Astrocyte of the cerebellum (primary cell): Measurements from ENCODE around the gene MLIP.

Experiments
- DNase-seq: peaks from one replicate; pipeline ENCODE4 v3.0.0-alpha.2; 2011; ENCODE audit warnings: low read depth
- H3K4me3 ChIP-seq: 2 replicates; pipeline ENCODE4 v1.5.1; 2011; ENCODE audit warnings: mild to moderate bottlenecking, low read depth, low read length, moderate library complexity
- in situ Hi-C: cut with HindIII; loops from 2 replicates; pipeline ENCODE4 v1.10.0; 2017; ENCODE audit warnings: low sequenced_read_pairs
- TF ChIP-seq, protein P1 (sequence below): IDR thresholded peaks from 2 replicates; pipeline ENCODE4 v1.5.1; 2012; ENCODE audit warnings: low read length, low read depth, moderate library complexity, mild to moderate bottlenecking; ENCODE audit errors: missing control alignments

Gene MLIP

DNA sequence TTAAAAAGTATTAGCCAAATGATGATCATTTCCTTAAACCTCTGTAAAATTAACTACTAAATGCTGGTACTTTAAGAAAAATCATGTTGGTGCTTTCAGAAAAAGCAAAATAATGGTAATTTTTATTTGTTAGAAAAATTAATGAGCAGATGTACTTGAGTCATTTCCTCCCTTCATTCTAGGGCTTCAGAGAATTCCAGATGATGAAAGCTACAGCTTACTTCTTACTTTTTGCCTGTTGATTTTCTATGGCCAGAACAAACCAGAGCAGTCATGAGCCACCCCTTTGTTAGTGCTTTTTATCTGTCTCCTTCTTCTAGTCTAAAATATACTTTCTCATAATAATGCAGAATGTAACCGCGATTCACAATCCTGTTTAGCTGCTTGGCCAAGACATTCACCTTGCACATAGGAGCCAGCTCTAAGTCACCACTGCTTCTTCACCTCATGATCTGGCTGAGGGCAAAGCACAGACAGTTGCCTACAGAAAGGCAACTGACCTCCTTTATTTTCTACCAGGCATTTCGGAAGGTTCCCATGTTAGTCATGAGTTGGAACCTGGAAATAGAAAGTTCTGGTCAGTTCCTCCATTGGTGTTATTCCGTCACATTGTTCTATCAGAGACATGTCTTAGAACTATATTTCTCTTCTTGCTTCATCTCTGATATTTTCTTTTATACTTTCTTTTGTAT lies 153.5 kb downstream of the MLIP start:
- TF ChIP-seq, protein P1, sequence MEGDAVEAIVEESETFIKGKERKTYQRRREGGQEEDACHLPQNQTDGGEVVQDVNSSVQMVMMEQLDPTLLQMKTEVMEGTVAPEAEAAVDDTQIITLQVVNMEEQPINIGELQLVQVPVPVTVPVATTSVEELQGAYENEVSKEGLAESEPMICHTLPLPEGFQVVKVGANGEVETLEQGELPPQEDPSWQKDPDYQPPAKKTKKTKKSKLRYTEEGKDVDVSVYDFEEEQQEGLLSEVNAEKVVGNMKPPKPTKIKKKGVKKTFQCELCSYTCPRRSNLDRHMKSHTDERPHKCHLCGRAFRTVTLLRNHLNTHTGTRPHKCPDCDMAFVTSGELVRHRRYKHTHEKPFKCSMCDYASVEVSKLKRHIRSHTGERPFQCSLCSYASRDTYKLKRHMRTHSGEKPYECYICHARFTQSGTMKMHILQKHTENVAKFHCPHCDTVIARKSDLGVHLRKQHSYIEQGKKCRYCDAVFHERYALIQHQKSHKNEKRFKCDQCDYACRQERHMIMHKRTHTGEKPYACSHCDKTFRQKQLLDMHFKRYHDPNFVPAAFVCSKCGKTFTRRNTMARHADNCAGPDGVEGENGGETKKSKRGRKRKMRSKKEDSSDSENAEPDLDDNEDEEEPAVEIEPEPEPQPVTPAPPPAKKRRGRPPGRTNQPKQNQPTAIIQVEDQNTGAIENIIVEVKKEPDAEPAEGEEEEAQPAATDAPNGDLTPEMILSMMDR = no peak
- H3K4me3 ChIP-seq = no peak overlapping the region
- no peak for DNase-seq
- in situ Hi-C loops = no loop called here

DNA sequence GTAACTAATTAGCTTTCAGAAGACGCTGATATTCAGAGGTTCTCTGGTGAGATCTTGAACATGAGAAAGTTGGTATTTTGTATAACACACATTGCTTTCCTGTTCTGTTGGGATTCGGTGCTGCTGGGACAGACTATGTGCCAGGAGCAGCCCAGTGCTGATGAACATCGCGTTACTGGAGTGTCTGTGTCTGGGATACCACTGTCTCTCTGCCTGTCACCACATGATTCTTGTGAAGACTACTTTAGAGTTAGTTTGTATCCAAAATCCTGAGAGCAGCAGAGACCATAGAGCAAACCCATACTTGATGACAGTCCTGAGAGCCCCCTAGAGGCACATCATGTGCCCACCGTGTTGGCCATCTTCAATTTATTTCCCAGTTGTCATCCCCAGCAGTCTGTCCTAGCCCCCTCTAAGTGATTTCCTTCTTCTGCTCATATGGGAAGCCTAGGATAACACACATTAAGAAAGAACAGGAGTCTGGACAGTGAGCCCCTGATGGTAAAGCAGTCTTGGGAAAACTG lies 155.2 kb downstream of the MLIP start:
- TF ChIP-seq, protein P1 = no peak
- no peak overlapping the region for H3K4me3 ChIP-seq
- in situ Hi-C loops = no loop called here
- no peak for DNase-seq

DNA sequence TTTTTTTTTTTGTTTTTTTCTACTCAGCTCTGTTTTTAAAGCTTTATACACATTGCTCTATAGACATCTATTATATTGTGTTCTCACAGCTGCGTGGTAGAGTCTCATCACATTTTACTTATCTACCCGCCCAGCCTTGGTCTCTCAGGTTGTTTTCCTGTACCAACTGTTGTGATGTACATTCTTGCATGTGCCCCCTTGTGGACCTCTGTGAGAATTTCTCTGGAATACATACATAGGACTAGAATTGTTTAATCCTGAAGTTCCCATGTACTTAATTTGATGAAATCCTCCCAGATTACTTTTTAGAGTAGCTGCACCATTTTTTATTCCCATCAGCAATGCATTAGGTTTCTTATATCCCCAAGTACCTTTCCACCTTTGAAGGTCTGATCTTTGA lies 156.6 kb downstream of the MLIP start:
- in situ Hi-C loops = no loop called here
- TF ChIP-seq, protein P1 = peak; percentile 47
- H3K4me3 ChIP-seq = no peak overlapping the region
- no peak for DNase-seq

DNA sequence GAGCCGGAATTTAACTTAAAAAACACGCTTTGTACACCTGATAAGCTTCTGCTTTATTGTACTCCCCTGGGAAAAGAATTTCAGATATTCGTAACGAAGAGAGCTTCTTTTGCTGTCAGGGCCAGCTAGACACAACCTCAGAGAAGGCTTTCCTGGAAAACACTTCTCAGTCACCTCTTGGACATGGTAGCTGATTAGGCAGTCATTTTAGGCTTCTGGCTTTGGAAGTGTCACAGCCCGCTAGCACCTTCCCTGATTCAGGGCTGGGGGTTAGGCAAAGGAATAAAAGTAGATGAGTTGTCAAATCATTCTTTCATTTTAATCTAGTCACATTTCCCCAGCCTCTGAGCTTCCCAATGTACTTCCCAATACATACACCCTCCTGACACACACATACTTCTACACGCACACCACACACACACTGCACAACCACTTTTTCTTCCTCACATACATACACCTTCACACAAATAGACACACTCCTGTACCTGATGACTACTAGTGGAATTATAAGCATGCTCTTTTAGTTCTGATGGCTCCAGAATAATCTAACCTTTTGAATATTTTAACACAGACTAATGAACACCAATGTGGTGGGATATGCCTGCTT lies 162.1 kb downstream of the MLIP start:
- no peak overlapping the region for H3K4me3 ChIP-seq
- in situ Hi-C loops = loop anchor here (5.0 kb wide), 1 partner anchor 44 kb away; no protein-coding TSS in a partner anchor
- TF ChIP-seq, protein P1 = no peak
- DNase-seq = no peak

DNA sequence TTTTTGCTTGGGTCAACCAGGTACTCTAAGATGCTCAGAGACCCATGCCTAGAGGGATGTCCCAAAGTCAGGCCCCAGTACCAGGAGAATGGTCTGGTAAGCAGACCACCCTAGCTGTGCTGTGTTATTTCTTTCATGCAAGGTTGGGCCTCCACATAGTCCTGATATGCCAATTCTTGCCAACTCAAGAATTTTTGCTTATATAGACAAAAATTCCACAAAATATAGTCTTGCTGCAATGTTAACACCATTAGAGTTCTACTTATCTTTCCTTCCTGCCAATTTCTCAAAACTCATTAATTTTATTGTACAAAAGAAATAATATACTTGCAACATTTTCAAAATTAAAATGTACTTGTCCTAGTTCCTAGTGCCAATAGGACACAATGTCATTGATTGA lies 163.1 kb downstream of the MLIP start:
- H3K4me3 ChIP-seq = no peak overlapping the region
- TF ChIP-seq, protein P1 = no peak
- no peak for DNase-seq
- in situ Hi-C loops = loop anchor here (5.0 kb wide), 1 partner anchor 43 kb away; no protein-coding TSS in a partner anchor

DNA sequence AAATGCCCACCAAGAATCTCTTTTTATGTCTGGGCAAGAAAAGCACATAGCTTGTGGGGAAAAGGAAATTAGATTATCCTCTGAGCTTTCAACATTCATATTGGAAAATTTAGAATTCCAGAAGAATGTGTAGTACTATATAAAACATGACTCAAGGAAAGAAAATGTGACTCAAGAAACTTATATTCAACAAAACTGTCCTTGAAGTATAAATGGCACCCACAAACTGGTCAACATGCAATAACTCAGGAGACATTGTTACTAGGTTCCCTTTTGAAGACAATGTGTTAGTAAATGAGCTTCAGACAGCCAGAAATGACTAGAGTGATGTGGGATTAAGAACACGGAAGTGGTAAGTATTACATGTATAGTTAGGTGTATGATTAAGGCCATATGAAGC lies 170.9 kb downstream of the MLIP start:
- in situ Hi-C loops = no loop called here
- DNase-seq = no peak
- TF ChIP-seq, protein P1 = no peak
- no peak overlapping the region for H3K4me3 ChIP-seq
